GM23338 (cell line): ENCODE measurements around the gene GALNT14. TPM values are rescaled to one million over a fixed set of nuclear protein-coding genes. Genes with fewer than 3 reads are reported as not detected.

Experiments
- ATAC-seq: fragments of 200-7000 bp; cut with Tn5 transposase; 3 replicates; pipeline ENCODE4 v1.9.1; 2020
- DNase-seq: peaks from one replicate; pipeline ENCODE4 v3.0.0-alpha.2; 2015; ENCODE audit warnings: low spot score
- H2AFZ ChIP-seq: fragments of 200-600 bp; sonication (generic); 2 replicates; pipeline ENCODE4 v1.8.0; 2016; ENCODE audit warnings: antibody characterized with exemption, mild to moderate bottlenecking, moderate library complexity
- H3F3A ChIP-seq: fragments of 200-600 bp; sonication (generic); replicated peaks from 2 replicates; pipeline ENCODE4 v1.8.0; 2017; ENCODE audit warnings: antibody characterized with exemption, mixed run types, low read depth
- H3K27ac ChIP-seq: fragments of 200-600 bp; sonication (generic); 2 replicates; pipeline ENCODE4 v1.6.1; 2016; ENCODE audit warnings: low read depth
- H3K27me3 ChIP-seq: fragments of 200-600 bp; sonication (generic); 2 replicates; pipeline ENCODE4 v1.8.0; 2016; ENCODE audit warnings: mild to moderate bottlenecking, mixed run types, moderate library complexity; ENCODE audit not compliant: insufficient read depth
- H3K36me3 ChIP-seq: fragments of 200-600 bp; sonication (generic); 2 replicates; pipeline ENCODE4 v1.8.0; 2016; ENCODE audit warnings: mild to moderate bottlenecking; ENCODE audit not compliant: insufficient read depth
- H3K4me1 ChIP-seq: fragments of 200-600 bp; sonication (generic); 2 replicates; pipeline ENCODE4 v1.8.0; 2016; ENCODE audit warnings: mild to moderate bottlenecking, moderate library complexity; ENCODE audit not compliant: insufficient read depth
- H3K4me2 ChIP-seq: fragments of 200-600 bp; sonication (generic); 2 replicates; pipeline ENCODE4 v1.7.1; 2017; ENCODE audit warnings: mixed run types
- H3K4me3 ChIP-seq: fragments of 200-600 bp; sonication (generic); 2 replicates; pipeline ENCODE4 v1.6.1; 2016; ENCODE audit warnings: mixed run types
- H3K79me2 ChIP-seq: fragments of 200-600 bp; sonication (generic); replicated peaks from 2 replicates; pipeline ENCODE4 v1.8.0; 2017; ENCODE audit warnings: mild to moderate bottlenecking; ENCODE audit not compliant: insufficient read depth
- H3K9me2 ChIP-seq: fragments of 200-600 bp; sonication (generic); 2 replicates; pipeline ENCODE4 v1.8.0; 2017; ENCODE audit not compliant: insufficient read depth
- H4K20me1 ChIP-seq: fragments of 200-600 bp; sonication (generic); replicated peaks from 2 replicates; pipeline ENCODE4 v1.8.0; 2017; ENCODE audit warnings: mild to moderate bottlenecking; ENCODE audit not compliant: insufficient read depth
- H3K27ac Mint-ChIP-seq: 2 replicates; pipeline ENCODE4 v1.8.0; 2020; ENCODE audit warnings: inconsistent platforms, mild to moderate bottlenecking, moderate library complexity, mixed read lengths
- H3K27me3 Mint-ChIP-seq: 3 replicates; pipeline ENCODE4 v1.8.0; 2022; ENCODE audit warnings: low read depth, mild to moderate bottlenecking, moderate library complexity, mixed read lengths, inconsistent platforms; ENCODE audit not compliant: insufficient read depth, poor library complexity
- H3K36me3 Mint-ChIP-seq: 3 replicates; pipeline ENCODE4 v1.8.0; 2021; ENCODE audit warnings: low read depth, mild to moderate bottlenecking, inconsistent platforms, moderate library complexity, mixed read lengths
- H3K4me1 Mint-ChIP-seq: 3 replicates; pipeline ENCODE4 v1.8.0; 2020; ENCODE audit warnings: mild to moderate bottlenecking, inconsistent platforms, mixed read lengths
- H3K4me3 Mint-ChIP-seq: 3 replicates; pipeline ENCODE4 v1.8.0; 2021; ENCODE audit warnings: moderate library complexity, mild to moderate bottlenecking, inconsistent platforms, mixed read lengths
- H3K9me3 Mint-ChIP-seq: 3 replicates; pipeline ENCODE4 v1.8.0; 2020; ENCODE audit warnings: moderate library complexity, mild to moderate bottlenecking, inconsistent platforms, mixed read lengths
- CREB1 ChIP-seq: fragments of 250-450 bp; sonication (Bioruptor Pico); IDR thresholded peaks from 2 replicates; pipeline ENCODE4 v1.5.0; 2020; ENCODE audit warnings: low read depth, mild to moderate bottlenecking, moderate library complexity
- CTCF ChIP-seq, 2 experiments: fragments of 200-600 bp in 1 of 2; sonication (generic) in 1 of 2; conservative IDR thresholded peaks; 2 replicates each; pipeline versions ENCODE4 v1.5.1 to v1.6.1; 2016 to 2017; ENCODE audit warnings: antibody characterized with exemption in 2 of 2, low read depth in 2 of 2, mild to moderate bottlenecking in 2 of 2, moderate library complexity in 1 of 2
- ETS1 ChIP-seq: IDR thresholded peaks from 2 replicates; pipeline ENCODE4 v1.6.1; 2016; ENCODE audit warnings: antibody characterized with exemption
- EZH2 ChIP-seq: fragments of 200-600 bp; sonication (generic); IDR thresholded peaks from one replicate; pipeline ENCODE4 v1.8.0; 2017; ENCODE audit warnings: antibody characterized with exemption, mild to moderate bottlenecking, low read depth; ENCODE audit not compliant: unreplicated experiment
- EZH2phosphoT487 ChIP-seq: fragments of 200-600 bp; sonication (generic); IDR thresholded peaks from one replicate; pipeline ENCODE4 v1.8.1; 2018; ENCODE audit warnings: antibody characterized with exemption; ENCODE audit not compliant: unreplicated experiment
- JUNB ChIP-seq: IDR thresholded peaks from one replicate; pipeline ENCODE4 v1.6.1; 2016; ENCODE audit warnings: antibody characterized with exemption; ENCODE audit not compliant: unreplicated experiment
- NANOG ChIP-seq: IDR thresholded peaks from 2 replicates; pipeline ENCODE4 v1.6.1; 2016; ENCODE audit warnings: antibody characterized with exemption, borderline replicate concordance
- POLR2AphosphoS5 ChIP-seq: IDR thresholded peaks from 2 replicates; pipeline ENCODE4 v1.6.1; 2016; ENCODE audit warnings: antibody characterized with exemption, low read depth
- REST ChIP-seq: IDR thresholded peaks from one replicate; pipeline ENCODE4 v1.6.1; 2018; ENCODE audit warnings: antibody characterized with exemption; ENCODE audit not compliant: unreplicated experiment
- STAT1 ChIP-seq: IDR thresholded peaks from one replicate; pipeline ENCODE4 v1.6.1; 2016; ENCODE audit warnings: antibody characterized with exemption; ENCODE audit not compliant: unreplicated experiment
- ZNF114 ChIP-seq: fragments of 250-450 bp; sonication (Bioruptor Pico); IDR thresholded peaks from 2 replicates; pipeline ENCODE4 v1.5.0; 2020; ENCODE audit warnings: mild to moderate bottlenecking, moderate library complexity
- ZNF331 ChIP-seq: fragments of 250-450 bp; sonication (Bioruptor Pico); IDR thresholded peaks from 2 replicates; pipeline ENCODE4 v1.5.0; 2020; ENCODE audit warnings: low read depth, mild to moderate bottlenecking, moderate library complexity
- ZNF462 ChIP-seq: fragments of 250-450 bp; sonication (Bioruptor Pico); IDR thresholded peaks from 2 replicates; pipeline ENCODE4 v1.5.0; 2020; ENCODE audit warnings: mild to moderate bottlenecking, moderate library complexity
- polyA plus RNA-seq: library from polyadenylated mRNA; unstranded; fragments of >200 nt; fragmentation: Nextera tagmentation; extraction: Ambion mirVana; gene quantifications from 2 replicates; pipeline ENCODE4 v1.2.1, GENCODE V29; 2016
- total RNA-seq: library from RNA; depleted of rRNA; stranded (reverse); fragments of >200 nt; shearing (Covaris generic); gene quantifications from 2 replicates; pipeline ENCODE4 v1.2.3, GENCODE V29; 2014

GALNT14 gene
- total and polyA plus RNA-seq, 2 experiments from 2014 or later: 5.4 to 7.7 TPM

GRCh38 chr2:30934066-30934465 lies 204.2 kb downstream of the GALNT14 start:
- H3F3A ChIP-seq: no peaks in the 10 kb centered on the region
- H3K4me1 Mint-ChIP-seq: peaks cover 29% of the 10 kb centered on the region
- H3K27ac Mint-ChIP-seq: no peak overlapping the region
- H3K4me1 ChIP-seq: peaks cover 23% of the 10 kb centered on the region
- H3K4me2 ChIP-seq: no peak overlapping the region
- H3K27me3 Mint-ChIP-seq: peaks cover 2% of the 10 kb centered on the region
- H3K27ac ChIP-seq: no peak overlapping the region
- peaks cover 9% of the 10 kb centered on the region for H3K9me2 ChIP-seq
- H3K4me3 ChIP-seq: no peak overlapping the region
- no peaks in the 10 kb centered on the region for H3K36me3 ChIP-seq
- no peak for DNase-seq
- no peaks in the 10 kb centered on the region for H3K36me3 Mint-ChIP-seq
- TF ChIP-seq NANOG (no peak), EZH2 (no peak), ZNF114 (CRISPR knock-in tag) (no peak), STAT1 (no peak), CREB1 (no peak), REST (no peak), POLR2AphosphoS5 (no peak), ZNF462 (no peak), ZNF331 (CRISPR knock-in tag) (no peak), JUNB (no peak), CTCF (conservative IDR thresholded peaks at IDR 0.05; ENCODE audit: low read depth in 2 of 2) (no peak), ETS1 (no peak), EZH2phosphoT487 (no peak)
- no peaks in the 10 kb centered on the region; the same call in 2 of the 3 replicates for H3K9me3 Mint-ChIP-seq
- no peaks in the 10 kb centered on the region for H3K27me3 ChIP-seq
- H3K79me2 ChIP-seq: no peaks in the 10 kb centered on the region
- no peak for ATAC-seq
- H4K20me1 ChIP-seq: no peaks in the 10 kb centered on the region
- no peak overlapping the region for H3K4me3 Mint-ChIP-seq
- no peak overlapping the region for H2AFZ ChIP-seq
